GM10266 (cell line): ENCODE measurements around the gene ZNF710.

ENCODE experiments used
- DNase-seq: peaks from one replicate; pipeline ENCODE4 v3.0.0; 2012; ENCODE audit errors: extremely low spot score
- TF ChIP-seq, protein P1 (sequence below): IDR thresholded peaks from 2 replicates; pipeline ENCODE4 v1.5.1; 2012; ENCODE audit warnings: mild to moderate bottlenecking, low read depth; ENCODE audit not compliant: control insufficient read depth, insufficient read depth; ENCODE audit errors: missing control alignments

The ZNF710 gene

DNA sequence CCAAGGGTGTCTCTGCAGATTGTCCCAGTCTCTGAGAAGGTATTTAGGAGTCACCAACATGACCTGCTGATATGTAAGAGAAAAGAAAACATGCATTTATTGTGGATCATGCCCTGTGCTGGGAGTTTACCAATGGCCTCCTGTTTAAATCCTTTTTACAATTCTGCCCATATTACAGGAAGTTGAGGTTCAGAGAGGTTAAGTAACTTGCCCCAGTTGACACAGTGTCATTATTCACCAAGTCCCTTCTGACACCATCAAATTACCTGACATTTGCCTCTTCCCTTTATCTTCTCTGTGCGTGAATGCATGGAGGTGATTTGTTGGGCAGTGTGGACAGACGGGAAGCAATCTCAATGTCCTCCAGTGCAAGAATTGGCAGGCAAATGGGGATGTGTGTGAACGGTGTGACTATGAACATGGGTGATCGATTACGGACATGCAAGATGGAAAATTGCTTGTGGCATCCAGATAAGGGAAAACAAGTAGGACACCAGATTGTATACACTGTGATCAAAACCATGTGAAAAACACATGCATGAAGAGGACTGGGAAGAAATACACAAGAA, 27.3 kb downstream of the ZNF710 start:
- TF ChIP-seq, protein P1, sequence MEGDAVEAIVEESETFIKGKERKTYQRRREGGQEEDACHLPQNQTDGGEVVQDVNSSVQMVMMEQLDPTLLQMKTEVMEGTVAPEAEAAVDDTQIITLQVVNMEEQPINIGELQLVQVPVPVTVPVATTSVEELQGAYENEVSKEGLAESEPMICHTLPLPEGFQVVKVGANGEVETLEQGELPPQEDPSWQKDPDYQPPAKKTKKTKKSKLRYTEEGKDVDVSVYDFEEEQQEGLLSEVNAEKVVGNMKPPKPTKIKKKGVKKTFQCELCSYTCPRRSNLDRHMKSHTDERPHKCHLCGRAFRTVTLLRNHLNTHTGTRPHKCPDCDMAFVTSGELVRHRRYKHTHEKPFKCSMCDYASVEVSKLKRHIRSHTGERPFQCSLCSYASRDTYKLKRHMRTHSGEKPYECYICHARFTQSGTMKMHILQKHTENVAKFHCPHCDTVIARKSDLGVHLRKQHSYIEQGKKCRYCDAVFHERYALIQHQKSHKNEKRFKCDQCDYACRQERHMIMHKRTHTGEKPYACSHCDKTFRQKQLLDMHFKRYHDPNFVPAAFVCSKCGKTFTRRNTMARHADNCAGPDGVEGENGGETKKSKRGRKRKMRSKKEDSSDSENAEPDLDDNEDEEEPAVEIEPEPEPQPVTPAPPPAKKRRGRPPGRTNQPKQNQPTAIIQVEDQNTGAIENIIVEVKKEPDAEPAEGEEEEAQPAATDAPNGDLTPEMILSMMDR: no peak
- DNase-seq: no peak

DNA sequence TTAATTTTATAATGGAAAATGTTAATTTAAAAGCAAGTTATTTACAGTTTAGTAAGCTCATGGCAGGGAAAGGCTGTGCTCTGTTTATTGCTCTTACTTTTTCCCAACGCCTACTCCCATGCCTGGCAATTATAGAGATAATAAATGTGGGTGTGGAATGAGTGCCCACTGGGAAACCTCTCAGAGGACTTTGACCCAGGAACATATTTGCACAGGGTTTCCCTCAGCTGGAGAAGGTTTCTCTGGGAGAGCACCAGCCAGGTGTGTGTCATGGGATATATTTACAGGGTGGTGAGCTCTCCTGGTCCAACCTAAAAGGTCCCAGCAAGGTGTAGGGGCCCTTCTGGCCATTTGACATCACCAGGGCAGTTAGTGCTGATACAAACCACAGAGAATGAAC, 27.9 kb downstream of the ZNF710 start:
- DNase-seq: no peak
- TF ChIP-seq, protein P1: no peak

DNA sequence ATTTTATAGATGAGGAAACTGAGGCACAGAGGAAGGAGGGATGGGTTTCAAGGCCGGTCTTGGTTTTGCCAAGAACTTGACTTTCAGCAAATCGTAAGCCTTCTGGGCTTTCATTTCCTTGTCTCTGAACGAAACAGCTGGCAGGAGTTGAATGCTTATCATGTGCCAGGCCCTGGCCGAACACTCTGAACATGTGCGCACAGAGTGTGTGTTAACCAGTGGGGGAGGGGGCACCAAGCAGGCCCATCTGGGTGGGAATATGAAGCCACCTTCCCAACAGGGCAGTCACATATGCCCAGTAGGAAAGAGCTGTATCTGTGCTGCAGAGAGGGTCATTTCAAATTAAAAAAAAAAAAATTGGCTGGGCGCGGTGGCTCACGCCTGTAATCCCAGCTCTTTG, 29.3 kb downstream of the ZNF710 start:
- DNase-seq: no peak
- TF ChIP-seq, protein P1: no peak

DNA sequence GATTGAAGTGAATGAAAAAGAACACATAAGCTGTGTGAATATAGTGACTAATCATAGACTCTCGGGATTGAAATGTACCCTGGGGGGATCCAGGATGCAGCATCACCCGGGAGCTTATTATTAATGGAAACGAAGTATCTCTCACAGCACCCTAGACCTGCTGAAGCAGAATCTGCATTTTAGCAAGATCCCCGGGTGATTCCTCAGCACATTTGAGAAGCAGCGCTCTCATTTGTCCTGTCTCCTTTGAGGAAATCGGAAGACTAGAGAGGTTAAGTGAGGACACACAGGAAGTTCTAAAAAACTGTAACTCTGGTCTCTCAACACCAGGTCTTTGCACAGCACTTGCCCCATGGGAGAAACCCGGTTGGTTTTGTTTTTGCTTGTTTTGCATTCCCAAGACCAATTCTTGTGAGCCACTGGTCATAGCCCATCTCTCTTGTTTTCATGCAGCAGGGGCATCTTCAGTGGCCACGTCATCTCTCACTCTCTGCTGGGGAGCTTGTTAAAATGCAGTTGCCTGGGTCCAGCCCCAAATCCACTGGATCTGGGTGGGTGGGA, 30.2 kb downstream of the ZNF710 start:
- TF ChIP-seq, protein P1: no peak
- DNase-seq: peak; percentile 70

DNA sequence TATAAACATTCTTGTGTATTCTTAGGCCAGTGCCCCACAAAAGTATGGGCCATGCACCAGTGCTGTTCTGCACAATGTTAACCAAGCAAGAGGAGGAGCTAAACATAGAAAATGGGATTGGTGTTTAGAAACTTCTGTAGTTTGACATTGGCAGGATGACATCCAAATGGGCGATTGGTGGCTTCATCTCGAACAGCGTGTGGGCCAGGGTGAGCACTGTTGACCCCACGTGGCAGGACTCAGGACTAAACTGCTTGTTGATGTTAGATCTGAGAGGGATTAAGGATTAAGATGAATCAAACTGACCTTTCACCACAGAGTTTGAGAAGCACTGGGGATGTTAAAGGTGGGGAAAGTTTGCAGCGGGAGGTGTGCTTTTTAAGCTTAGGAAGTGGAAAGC, 31.9 kb downstream of the ZNF710 start:
- TF ChIP-seq, protein P1: no peak
- no peak for DNase-seq

DNA sequence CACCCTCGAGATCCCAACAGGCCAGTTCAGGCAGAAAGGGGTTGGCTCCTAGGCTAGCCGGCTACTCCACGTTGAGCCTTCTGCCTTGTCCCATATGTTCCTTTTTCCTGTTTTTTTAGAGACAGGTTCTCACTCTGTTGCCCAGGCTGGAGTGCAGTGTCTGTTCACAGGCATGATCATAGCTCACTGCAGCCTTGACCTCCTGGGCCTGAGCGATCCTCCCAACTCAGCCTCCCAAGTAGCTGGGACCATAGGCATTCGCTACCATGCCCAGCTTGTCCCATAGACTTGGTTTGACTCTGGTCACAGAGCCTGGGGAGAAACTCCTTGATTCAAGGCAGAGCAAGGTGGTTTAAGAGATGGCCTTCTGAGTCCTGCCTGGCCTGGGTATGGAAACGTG, 32.3 kb downstream of the ZNF710 start:
- DNase-seq: no peak
- TF ChIP-seq, protein P1: no peak

DNA sequence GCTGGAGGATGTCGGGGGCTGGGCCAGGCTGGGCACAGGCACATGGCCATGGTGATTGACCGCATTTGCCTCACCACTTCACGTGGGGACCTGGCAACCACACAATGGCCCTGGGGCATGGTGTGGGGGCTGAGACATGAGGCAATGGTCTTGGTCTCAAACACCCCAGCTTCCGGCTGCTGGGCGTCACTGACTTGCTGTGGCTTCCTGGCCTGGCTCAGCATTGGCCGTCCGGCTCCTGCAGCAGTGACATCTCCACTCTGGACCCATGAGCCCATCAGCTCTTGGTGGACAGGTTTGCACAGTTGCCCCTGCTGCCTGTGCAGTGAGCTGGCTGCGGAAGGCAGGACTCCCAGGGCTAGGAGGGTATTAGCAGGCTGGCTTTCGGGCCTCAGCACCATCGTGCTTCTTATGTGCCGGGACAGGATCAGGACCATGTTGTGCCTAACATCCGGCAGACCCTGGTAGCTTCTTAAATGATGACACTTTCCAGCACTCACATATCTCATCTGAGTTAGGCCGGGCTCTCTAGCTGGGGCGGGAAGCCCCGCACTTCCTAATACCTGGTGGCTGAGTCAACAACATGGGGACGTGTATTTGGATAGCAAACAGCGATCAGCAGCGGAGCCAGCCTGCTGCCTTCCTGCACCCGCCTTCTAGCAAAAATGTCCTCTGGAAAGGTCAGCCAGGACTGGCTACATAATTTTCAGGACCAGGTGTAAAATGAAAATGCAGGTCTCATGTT, 34.1 kb downstream of the ZNF710 start:
- TF ChIP-seq, protein P1: no peak
- no peak for DNase-seq
